GM12864 (cell line): ENCODE results near the gene RERE.
A peak's percentile ranks its signal among the peaks of the same experiment; 100 is the strongest.

Experiments used
- DNase-seq: peaks from one replicate; pipeline ENCODE4 v3.0.0-alpha.2; 2011; ENCODE audit warnings: low read depth
- H3K4me3 ChIP-seq: 2 replicates; pipeline ENCODE4 v1.5.1; 2011; ENCODE audit warnings: mild to moderate bottlenecking, low read depth, low read length, control low read depth
- CTCF ChIP-seq: IDR thresholded peaks from 2 replicates; pipeline ENCODE4 v1.5.1; 2011; ENCODE audit warnings: low read depth, mild to moderate bottlenecking, moderate library complexity, low read length, control low read depth, inconsistent platforms; ENCODE audit errors: missing control alignments

The RERE gene

DNA sequence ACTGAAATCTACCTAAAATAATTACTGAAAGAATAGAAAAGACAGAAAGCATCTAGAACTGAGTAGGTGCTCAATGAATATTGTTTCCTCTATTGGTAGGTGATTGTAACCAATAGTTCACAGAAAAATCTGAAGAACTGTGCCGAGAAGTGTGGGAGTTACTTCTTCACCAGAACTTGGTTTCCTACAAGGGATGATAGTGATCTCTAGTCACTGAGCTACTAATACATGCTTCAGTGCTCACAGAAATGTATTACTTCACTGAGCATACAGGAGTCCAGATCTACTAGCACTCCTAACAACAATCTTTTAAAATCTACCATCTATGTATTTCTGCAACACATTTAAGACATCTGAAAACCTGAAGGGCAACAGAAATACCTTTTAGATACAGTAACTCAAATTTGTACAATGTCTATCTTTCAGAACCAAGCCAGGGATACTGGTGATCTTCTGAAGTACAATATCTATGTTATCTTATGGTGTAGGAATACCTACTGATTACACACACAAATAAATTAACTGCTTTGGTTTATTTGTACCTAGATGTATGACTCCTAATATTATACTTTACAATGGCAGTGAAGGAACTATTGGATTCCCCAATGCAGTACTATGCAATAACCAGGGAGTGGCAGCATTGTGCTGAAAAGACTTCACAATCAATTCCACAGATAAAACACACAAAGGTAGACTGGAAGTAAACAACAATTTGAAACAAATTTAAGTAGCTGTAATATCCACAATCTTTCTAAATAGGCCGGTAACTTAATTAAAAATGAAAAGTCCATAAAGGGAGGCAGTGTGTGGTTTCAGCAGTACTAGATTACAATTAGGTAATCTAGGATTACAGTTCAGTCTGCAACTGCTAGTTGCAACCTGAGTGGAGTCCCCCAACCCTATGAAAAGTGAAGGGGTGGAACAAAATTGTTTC is 256.6 kb downstream of the RERE start:
- no peak overlapping the region for H3K4me3 ChIP-seq
- DNase-seq: no peak
- TF ChIP-seq CTCF: peak; percentile 71

- no peak for TF ChIP-seq CTCF
- no peak for DNase-seq
- H3K4me3 ChIP-seq: no peak overlapping the region
Measured at GRCh38 chr1:8560035-8560434, 257.4 kb downstream of the RERE start.

GRCh38 chr1:8555582-8555981 is 261.9 kb downstream of the RERE start:
- no peak for TF ChIP-seq CTCF
- no peak overlapping the region for H3K4me3 ChIP-seq
- no peak for DNase-seq

DNA sequence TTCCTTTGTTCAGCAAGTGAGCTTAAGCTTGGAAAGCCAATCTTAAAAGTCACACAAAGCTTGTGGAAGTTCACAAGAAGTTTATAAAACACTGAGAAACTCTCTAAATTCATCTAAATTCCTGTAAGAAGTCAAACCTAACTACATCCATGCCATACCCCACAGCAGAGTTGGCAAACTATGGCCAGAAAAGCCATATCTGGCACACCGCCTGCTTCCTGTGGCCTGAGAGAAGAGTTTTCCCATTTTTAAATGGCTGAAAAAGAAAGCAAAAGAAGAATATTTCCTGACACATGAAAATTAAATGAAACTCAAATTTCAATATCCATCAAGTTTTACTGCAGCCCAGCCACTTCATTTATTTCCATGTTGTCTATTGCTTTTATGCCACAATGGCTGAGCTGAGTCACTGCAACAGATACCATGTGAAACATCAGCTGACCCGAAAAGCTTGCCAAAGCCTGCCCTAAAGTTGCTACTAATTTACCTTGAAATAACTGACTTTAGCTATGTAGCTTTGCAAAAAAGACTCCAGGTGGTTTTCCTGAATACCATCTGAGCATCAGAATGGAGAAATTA is 262.4 kb downstream of the RERE start:
- no peak overlapping the region for H3K4me3 ChIP-seq
- TF ChIP-seq CTCF: no peak
- DNase-seq: no peak

- no peak for DNase-seq
- TF ChIP-seq CTCF: no peak
- no peak overlapping the region for H3K4me3 ChIP-seq
Measured at GRCh38 chr1:8552820-8553397, 264.5 kb downstream of the RERE start.

- H3K4me3 ChIP-seq: no peak overlapping the region
- no peak for TF ChIP-seq CTCF
- no peak for DNase-seq
Measured at GRCh38 chr1:8551613-8552489, 265.6 kb downstream of the RERE start.
